GM12891 (cell line): ENCODE measurements around the gene AUH.

Source experiments
- DNase-seq: peaks from one replicate; pipeline ENCODE4 v3.0.0; 2011; ENCODE audit warnings: low spot score; ENCODE audit not compliant: insufficient read length
- FAIRE-seq: peaks from 2 replicates; lab custom pipeline; 2011; peaks lifted over from hg19 to GRCh38; lab: Jason Lieb, UNC
- PAX5 ChIP-seq: IDR thresholded peaks from 2 replicates; pipeline ENCODE4 v1.6.1; 2011; ENCODE audit warnings: low read length, moderate library complexity, mild to moderate bottlenecking; ENCODE audit not compliant: insufficient read depth, severe bottlenecking
- POLR2A ChIP-seq: IDR thresholded peaks from 2 replicates; pipeline ENCODE4 v1.6.1; 2011; ENCODE audit warnings: low read depth, low read length, control low read depth
- POLR2AphosphoS5 ChIP-seq: IDR thresholded peaks from 2 replicates; pipeline ENCODE4 v1.6.1; 2011; ENCODE audit warnings: low read depth, low read length, control low read depth
- POU2F2 ChIP-seq: IDR thresholded peaks from 2 replicates; pipeline ENCODE4 v1.6.1; 2011; ENCODE audit warnings: low read depth, mild to moderate bottlenecking, control low read depth, low read length, moderate library complexity
- SPI1 ChIP-seq: IDR thresholded peaks from 2 replicates; pipeline ENCODE4 v1.6.1; 2011; ENCODE audit warnings: low read depth, low read length, control low read depth
- TAF1 ChIP-seq: IDR thresholded peaks from 2 replicates; pipeline ENCODE4 v1.6.1; 2011; ENCODE audit warnings: low read depth, low read length, control low read depth

The AUH gene

GRCh38 chr9:91220491-91221135 lies 141.1 kb downstream of the AUH start:
- no peak for TF ChIP-seq TAF1
- no peak for TF ChIP-seq PAX5
- no peak for TF ChIP-seq POLR2A
- TF ChIP-seq POLR2AphosphoS5 = no peak
- no peak for TF ChIP-seq POU2F2
- no peak for TF ChIP-seq SPI1
- FAIRE-seq (no peak), DNase-seq (no peak)

- DNase-seq (no peak), FAIRE-seq (no peak)
- TF ChIP-seq SPI1 = no peak
- no peak for TF ChIP-seq POU2F2
- TF ChIP-seq POLR2AphosphoS5 = no peak
- TF ChIP-seq POLR2A = no peak
- TF ChIP-seq TAF1 = no peak
- no peak for TF ChIP-seq PAX5
These were observed 141.7 kb downstream of the AUH start for GRCh38 chr9:91220021-91220420.

GRCh38 chr9:91219557-91219956 lies 142.2 kb downstream of the AUH start:
- FAIRE-seq (no peak), DNase-seq (no peak)
- no peak for TF ChIP-seq POLR2AphosphoS5
- no peak for TF ChIP-seq PAX5
- TF ChIP-seq SPI1 = no peak
- TF ChIP-seq TAF1 = no peak
- TF ChIP-seq POLR2A = no peak
- TF ChIP-seq POU2F2 = no peak

GRCh38 chr9:91217388-91217787 lies 144.3 kb downstream of the AUH start:
- TF ChIP-seq POU2F2 (no peak), SPI1 (no peak), PAX5 (no peak), POLR2AphosphoS5 (no peak), TAF1 (no peak), POLR2A (no peak)
- no peak for FAIRE-seq
- no peak for DNase-seq

- TF ChIP-seq SPI1 = no peak
- no peak for DNase-seq
These were observed 146.9 kb downstream of the AUH start for GRCh38 chr9:91214867-91215266.

GRCh38 chr9:91214086-91214485 lies 147.6 kb downstream of the AUH start:
- TF ChIP-seq TAF1 (no peak), POU2F2 (no peak), PAX5 (no peak), SPI1 (no peak), POLR2A (no peak), POLR2AphosphoS5 (no peak)
- no peak for FAIRE-seq
- DNase-seq = no peak

More at GRCh38 chr9:91214867-91215266, 146.9 kb downstream of the AUH start:
- no peak for FAIRE-seq

- no peak for FAIRE-seq
- TF ChIP-seq TAF1 = no peak
- TF ChIP-seq POU2F2 = no peak
- no peak for TF ChIP-seq SPI1
- TF ChIP-seq POLR2A = no peak
- TF ChIP-seq POLR2AphosphoS5 = no peak
- no peak for TF ChIP-seq PAX5
- no peak for DNase-seq
These were observed 149.0 kb downstream of the AUH start for GRCh38 chr9:91212596-91213243.

- no peak for FAIRE-seq
- no peak for DNase-seq
- no peak for TF ChIP-seq POLR2A
- no peak for TF ChIP-seq TAF1
- no peak for TF ChIP-seq SPI1
- no peak for TF ChIP-seq PAX5
- no peak for TF ChIP-seq POU2F2
- TF ChIP-seq POLR2AphosphoS5 = no peak
These were observed 149.8 kb downstream of the AUH start for GRCh38 chr9:91211919-91212318.

GRCh38 chr9:91211414-91211813 lies 150.3 kb downstream of the AUH start:
- FAIRE-seq = no peak
- no peak for TF ChIP-seq POU2F2
- no peak for TF ChIP-seq TAF1
- no peak for TF ChIP-seq SPI1
- no peak for TF ChIP-seq POLR2A
- no peak for TF ChIP-seq POLR2AphosphoS5
- no peak for TF ChIP-seq PAX5
- DNase-seq = no peak

- TF ChIP-seq POLR2AphosphoS5 (no peak), SPI1 (no peak), TAF1 (no peak), POU2F2 (no peak), PAX5 (no peak), POLR2A (no peak)
- DNase-seq = no peak
- no peak for FAIRE-seq
These were observed 151.4 kb downstream of the AUH start for GRCh38 chr9:91210318-91210717.
